Central memory CD4-positive, alpha-beta T cell (primary cell): Measurements from ENCODE around the gene DNAJA3.

Source experiments
- DNase-seq: peaks from one replicate; pipeline ENCODE4 v3.0.0; 2022

The DNAJA3 gene

GRCh38 chr16:4477966-4478365, 52.3 kb downstream of the DNAJA3 start:
- no peak for DNase-seq

- no peak for DNase-seq
These were observed 55.9 kb downstream of the DNAJA3 start for GRCh38 chr16:4481526-4481925.

GRCh38 chr16:4481963-4482362, 56.3 kb downstream of the DNAJA3 start:
- DNase-seq = no peak

- no peak for DNase-seq
These were observed 60.6 kb downstream of the DNAJA3 start for GRCh38 chr16:4486126-4486893.

GRCh38 chr16:4487955-4488498, 62.4 kb downstream of the DNAJA3 start:
- DNase-seq = no peak

- peak; percentile 82 for DNase-seq
These were observed 62.9 kb downstream of the DNAJA3 start for GRCh38 chr16:4488499-4488967.

GRCh38 chr16:4489030-4489429, 63.4 kb downstream of the DNAJA3 start:
- DNase-seq = no peak

- no peak for DNase-seq
These were observed 66.2 kb downstream of the DNAJA3 start for GRCh38 chr16:4491898-4492297.

GRCh38 chr16:4494746-4495490, 69.2 kb downstream of the DNAJA3 start:
- DNase-seq = no peak

GRCh38 chr16:4495766-4496165, 70.1 kb downstream of the DNAJA3 start:
- no peak for DNase-seq

- no peak for DNase-seq
These were observed 70.6 kb downstream of the DNAJA3 start for GRCh38 chr16:4496305-4496704.

- DNase-seq = no peak
These were observed 73.0 kb downstream of the DNAJA3 start for GRCh38 chr16:4498546-4499195.

GRCh38 chr16:4499196-4499555, 73.5 kb downstream of the DNAJA3 start:
- DNase-seq = no peak

- DNase-seq = no peak
These were observed 74.6 kb downstream of the DNAJA3 start for GRCh38 chr16:4500272-4500671.

- DNase-seq = no peak
These were observed 75.4 kb downstream of the DNAJA3 start for GRCh38 chr16:4501071-4501478.

GRCh38 chr16:4505356-4506147, 79.9 kb downstream of the DNAJA3 start:
- DNase-seq = peak; percentile 92
